ENCODE data around the gene DAB1. TPM values are rescaled to one million over a fixed set of nuclear protein-coding genes. Genes with fewer than 3 reads are reported as not detected.
"Not testable (repeated sequence)": the region's sequence is repeated elsewhere in the genome, so short reads cannot be mapped to it uniquely, and the experiment has no call there.

Gene DAB1
- total RNA-seq, 1 donor from 2014 or later = 1.9 TPM

GRCh38 chr1:57222801-57223200, 201.1 kb downstream of the DAB1 start:
- DNase-seq (ENCODE audit: low spot score) = no peak

GRCh38 chr1:57222307-57222706, 201.6 kb downstream of the DAB1 start:
- no peak for DNase-seq (ENCODE audit: low spot score)

GRCh38 chr1:57220905-57221304, 203.0 kb downstream of the DAB1 start:
- DNase-seq (ENCODE audit: low spot score) = not testable (repeated sequence)

GRCh38 chr1:57218487-57219079, 205.3 kb downstream of the DAB1 start:
- DNase-seq (ENCODE audit: low spot score) = no peak

- DNase-seq (ENCODE audit: low spot score) = no peak
Measured at GRCh38 chr1:57217905-57218304, 206.0 kb downstream of the DAB1 start.

GRCh38 chr1:57214951-57215575, 208.8 kb downstream of the DAB1 start:
- no peak for DNase-seq (ENCODE audit: low spot score)

GRCh38 chr1:57210881-57211280, 213.0 kb downstream of the DAB1 start:
- no peak for DNase-seq (ENCODE audit: low spot score)

- DNase-seq (ENCODE audit: low spot score) = no peak
Measured at GRCh38 chr1:57209495-57209894, 214.4 kb downstream of the DAB1 start.

- DNase-seq (ENCODE audit: low spot score) = no peak
Measured at GRCh38 chr1:57208741-57209302, 215.0 kb downstream of the DAB1 start.

- DNase-seq (ENCODE audit: low spot score) = no peak
Measured at GRCh38 chr1:57206038-57206437, 217.8 kb downstream of the DAB1 start.

- DNase-seq (ENCODE audit: low spot score) = no peak
Measured at GRCh38 chr1:57204942-57205787, 218.7 kb downstream of the DAB1 start.

GRCh38 chr1:57204091-57204490, 219.8 kb downstream of the DAB1 start:
- DNase-seq (ENCODE audit: low spot score) = no peak

- no peak for DNase-seq (ENCODE audit: low spot score)
Measured at GRCh38 chr1:57202241-57202640, 221.6 kb downstream of the DAB1 start.

GRCh38 chr1:57198912-57199311, 224.9 kb downstream of the DAB1 start:
- DNase-seq (ENCODE audit: low spot score) = no peak

- DNase-seq (ENCODE audit: low spot score) = no peak
Measured at GRCh38 chr1:57195436-57195941, 228.4 kb downstream of the DAB1 start.

GRCh38 chr1:57192222-57192621, 231.6 kb downstream of the DAB1 start:
- DNase-seq (ENCODE audit: low spot score) = no peak

GRCh38 chr1:57190898-57191297, 233.0 kb downstream of the DAB1 start:
- DNase-seq (ENCODE audit: low spot score) = no peak

- DNase-seq (ENCODE audit: low spot score) = no peak
Measured at GRCh38 chr1:57188168-57188567, 235.7 kb downstream of the DAB1 start.

GRCh38 chr1:57186455-57186854, 237.4 kb downstream of the DAB1 start:
- no peak for DNase-seq (ENCODE audit: low spot score)

- no peak for DNase-seq (ENCODE audit: low spot score)
Measured at GRCh38 chr1:57179001-57179400, 244.9 kb downstream of the DAB1 start.

- no peak for DNase-seq (ENCODE audit: low spot score)
Measured at GRCh38 chr1:57175506-57175905, 248.4 kb downstream of the DAB1 start.

- DNase-seq (ENCODE audit: low spot score) = no peak
Measured at GRCh38 chr1:57172040-57172439, 251.8 kb downstream of the DAB1 start.

Measured in mesenteric fat pad (tissue), 1 donor.